GM21423 (cell line): ENCODE results near the gene UST.

Experiments
- ATAC-seq: cut with Tn5 transposase; IDR thresholded peaks from one replicate; pipeline ENCODE4 v1.9.1; 2021; ENCODE audit warnings: mild to moderate bottlenecking, moderate library complexity; ENCODE audit not compliant: unreplicated experiment

UST gene

GRCh38 chr6:148795563-148795962, 48.7 kb downstream of the UST start:
- no peak for ATAC-seq

- ATAC-seq: no peak
Measured at GRCh38 chr6:148799647-148800046, 52.8 kb downstream of the UST start.

- ATAC-seq: no peak
Measured at GRCh38 chr6:148800536-148800935, 53.7 kb downstream of the UST start.

- no peak for ATAC-seq
Measured at GRCh38 chr6:148803979-148804378, 57.1 kb downstream of the UST start.

GRCh38 chr6:148805777-148806176, 58.9 kb downstream of the UST start:
- ATAC-seq: no peak

GRCh38 chr6:148807784-148808183, 61.0 kb downstream of the UST start:
- no peak for ATAC-seq

GRCh38 chr6:148808786-148809304, 62.0 kb downstream of the UST start:
- ATAC-seq: no peak

- ATAC-seq: no peak
Measured at GRCh38 chr6:148811459-148811858, 64.6 kb downstream of the UST start.

GRCh38 chr6:148814082-148814790, 67.4 kb downstream of the UST start:
- no peak for ATAC-seq

- ATAC-seq: no peak
Measured at GRCh38 chr6:148814869-148815268, 68.0 kb downstream of the UST start.

- ATAC-seq: no peak
Measured at GRCh38 chr6:148816117-148816516, 69.3 kb downstream of the UST start.

- no peak for ATAC-seq
Measured at GRCh38 chr6:148817689-148818088, 70.9 kb downstream of the UST start.

GRCh38 chr6:148818939-148819575, 72.2 kb downstream of the UST start:
- ATAC-seq: no peak

- no peak for ATAC-seq
Measured at GRCh38 chr6:148819852-148820251, 73.0 kb downstream of the UST start.

- no peak for ATAC-seq
Measured at GRCh38 chr6:148822819-148823218, 76.0 kb downstream of the UST start.

- ATAC-seq: no peak
Measured at GRCh38 chr6:148824291-148824690, 77.5 kb downstream of the UST start.

- no peak for ATAC-seq
Measured at GRCh38 chr6:148824960-148825359, 78.1 kb downstream of the UST start.

GRCh38 chr6:148825492-148825891, 78.7 kb downstream of the UST start:
- no peak for ATAC-seq

GRCh38 chr6:148827416-148828045, 80.7 kb downstream of the UST start:
- no peak for ATAC-seq

GRCh38 chr6:148828047-148828446, 81.2 kb downstream of the UST start:
- ATAC-seq: no peak

- no peak for ATAC-seq
Measured at GRCh38 chr6:148829415-148830101, 82.7 kb downstream of the UST start.
